HG03060 (cell line): ENCODE data around the gene RAD23A.
"Not testable (repeated sequence)": the region's sequence is repeated elsewhere in the genome, so short reads cannot be mapped to it uniquely, and the experiment has no call there.

ENCODE experiments used
- ATAC-seq: cut with Tn5 transposase; IDR thresholded peaks from one replicate; pipeline ENCODE4 v1.9.1; 2021; ENCODE audit warnings: low read depth, moderate number of reproducible peaks; ENCODE audit not compliant: unreplicated experiment

Gene RAD23A

DNA sequence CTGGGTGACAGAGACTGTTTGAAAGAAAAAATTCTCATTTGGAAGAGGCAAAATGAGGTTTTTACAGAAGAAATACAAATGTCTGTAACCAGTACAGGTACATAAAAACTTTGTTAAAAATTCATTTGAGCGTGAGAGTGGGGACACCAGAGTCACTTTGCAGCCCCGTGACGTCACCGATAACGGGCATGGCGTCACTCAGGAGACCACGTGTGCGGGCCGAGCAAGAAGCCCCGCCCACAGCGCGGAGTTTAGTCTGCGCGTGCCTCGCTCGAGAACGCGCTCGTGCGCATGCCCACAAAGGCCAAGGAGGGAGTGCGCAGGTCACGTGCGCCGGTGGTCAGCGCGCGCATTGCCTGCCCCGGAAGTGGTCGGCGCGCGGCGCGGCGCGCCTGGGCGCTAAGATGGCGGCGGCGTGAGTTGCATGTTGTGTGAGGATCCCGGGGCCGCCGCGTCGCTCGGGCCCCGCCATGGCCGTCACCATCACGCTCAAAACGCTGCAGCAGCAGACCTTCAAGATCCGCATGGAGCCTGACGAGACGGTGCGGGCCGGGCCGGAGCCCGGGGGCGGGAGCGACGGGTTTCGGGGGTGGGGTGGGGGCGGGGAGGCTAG is at the start of gene RAD23A:
TSS of gene RAD23A (plus strand) at position 384 of the 613 bp plus-strand sequence. CDS start at position 471, 87 bp downstream.
- ATAC-seq: peak; percentile 80

DNA sequence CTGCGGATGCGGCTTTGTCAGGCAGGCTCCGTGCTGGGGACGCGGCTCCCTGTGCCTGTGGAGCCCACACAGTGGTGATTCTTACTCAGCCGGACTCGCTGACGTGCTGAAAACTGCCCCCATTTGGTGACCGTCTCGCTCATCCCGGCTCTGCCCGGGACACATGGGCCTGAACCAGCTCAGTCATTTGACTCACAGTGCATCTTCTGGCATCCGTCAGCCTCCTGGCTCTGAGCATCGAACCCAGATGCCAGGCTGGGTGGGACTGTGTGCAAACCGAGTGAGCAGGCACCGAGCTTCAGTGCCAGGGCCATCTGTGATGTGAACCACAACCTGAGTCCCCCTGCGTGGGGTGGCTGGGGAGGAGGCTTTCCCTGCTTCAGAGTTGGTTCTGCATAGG is 49.2 kb upstream of the RAD23A start:
- no peak for ATAC-seq

DNA sequence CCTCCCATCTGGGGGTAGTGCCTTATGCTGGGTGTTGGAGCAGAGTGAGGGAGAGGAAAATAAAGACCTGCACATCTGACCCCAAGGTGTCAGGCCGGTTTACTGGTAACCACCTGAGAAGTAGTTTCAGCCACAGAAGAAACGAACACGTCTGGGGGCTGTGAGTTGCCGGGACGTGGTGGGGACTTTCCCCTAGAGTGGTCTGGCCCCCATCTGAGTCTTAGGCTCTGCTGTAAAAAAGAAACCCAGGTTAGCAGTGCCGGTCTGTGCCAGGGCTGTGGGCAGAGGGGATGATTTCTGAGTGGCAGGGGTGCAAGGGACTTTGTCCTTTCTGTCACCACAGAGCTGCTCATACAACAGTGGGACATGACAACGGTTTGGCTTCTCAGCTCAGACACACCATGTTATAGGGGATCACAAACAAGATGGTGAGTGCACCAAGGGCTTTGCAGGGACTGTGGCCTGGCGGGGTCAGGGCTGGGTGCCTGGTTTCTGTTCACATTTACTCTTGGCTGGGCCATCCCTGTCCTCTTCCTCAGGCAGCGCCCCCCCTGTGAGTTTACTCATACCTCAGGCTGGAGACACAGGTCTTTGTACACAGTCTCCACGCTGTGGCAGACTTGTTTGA is 45.7 kb upstream of the RAD23A start:
- ATAC-seq: no peak

DNA sequence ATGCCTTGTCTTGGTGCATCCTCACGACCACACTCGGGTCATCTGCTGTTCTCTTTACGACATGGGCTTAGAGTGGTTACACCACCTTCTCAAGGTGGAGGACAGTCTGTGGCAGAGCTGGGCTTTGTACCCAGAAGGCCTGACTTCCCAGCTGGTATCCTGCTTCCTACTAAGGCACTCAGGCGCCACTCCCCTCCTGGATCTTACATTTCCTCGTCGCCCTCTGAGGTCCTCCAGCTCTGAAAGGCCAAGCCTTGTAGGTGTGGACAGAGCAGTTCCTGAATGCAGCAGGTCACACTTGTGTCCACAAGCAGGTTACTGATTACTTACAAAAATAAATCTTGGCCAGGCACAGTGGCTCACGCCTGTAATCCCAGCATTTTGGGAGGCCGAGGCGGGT is 38.5 kb upstream of the RAD23A start:
- no peak for ATAC-seq

DNA sequence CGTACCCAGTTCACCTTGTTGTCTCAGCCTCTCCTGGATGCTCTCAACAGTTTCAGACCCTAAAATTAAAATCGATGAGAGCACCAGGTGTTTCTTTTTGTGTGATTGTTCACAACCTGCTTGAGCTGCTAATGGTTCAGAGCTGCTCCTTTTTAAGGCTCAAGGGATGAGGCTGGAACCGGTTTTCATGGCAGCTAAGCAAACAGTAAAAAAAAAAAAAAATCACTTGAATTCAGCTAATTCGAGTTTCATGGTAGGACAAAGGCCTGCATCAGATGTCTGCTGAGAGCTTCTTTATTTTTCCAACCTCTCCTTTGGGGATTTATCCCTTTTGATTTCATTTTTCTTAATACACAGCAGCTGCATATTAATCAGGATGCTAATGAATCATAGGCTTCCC is 33.1 kb upstream of the RAD23A start:
- ATAC-seq: no peak

DNA sequence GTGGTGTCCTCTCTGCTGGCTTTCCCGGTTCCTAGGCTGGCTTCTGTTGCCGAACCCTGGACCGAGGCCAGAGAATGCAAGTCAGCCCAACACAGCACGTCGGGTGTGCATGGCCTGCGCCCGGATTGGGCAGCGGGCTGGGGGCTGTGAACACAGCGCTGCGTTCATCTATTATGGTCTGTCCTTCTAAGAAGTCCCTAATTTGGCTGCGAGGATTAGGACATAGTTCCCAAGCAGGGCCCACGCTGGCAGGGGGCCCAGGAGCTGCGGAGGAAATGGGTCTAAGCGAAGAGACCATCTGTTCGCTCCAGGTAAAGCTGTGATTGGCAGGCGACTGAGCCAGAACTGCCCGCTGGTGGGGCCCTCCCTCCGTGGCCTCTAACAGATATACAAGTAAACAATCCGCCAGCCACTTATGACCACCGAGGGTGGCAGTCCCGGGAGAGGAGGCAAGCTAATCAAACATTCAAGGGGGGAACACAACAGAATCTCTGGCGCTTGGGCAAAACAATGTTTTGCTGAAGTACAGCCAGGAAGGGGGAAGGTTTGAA is 32.6 kb upstream of the RAD23A start:
- ATAC-seq: no peak

DNA sequence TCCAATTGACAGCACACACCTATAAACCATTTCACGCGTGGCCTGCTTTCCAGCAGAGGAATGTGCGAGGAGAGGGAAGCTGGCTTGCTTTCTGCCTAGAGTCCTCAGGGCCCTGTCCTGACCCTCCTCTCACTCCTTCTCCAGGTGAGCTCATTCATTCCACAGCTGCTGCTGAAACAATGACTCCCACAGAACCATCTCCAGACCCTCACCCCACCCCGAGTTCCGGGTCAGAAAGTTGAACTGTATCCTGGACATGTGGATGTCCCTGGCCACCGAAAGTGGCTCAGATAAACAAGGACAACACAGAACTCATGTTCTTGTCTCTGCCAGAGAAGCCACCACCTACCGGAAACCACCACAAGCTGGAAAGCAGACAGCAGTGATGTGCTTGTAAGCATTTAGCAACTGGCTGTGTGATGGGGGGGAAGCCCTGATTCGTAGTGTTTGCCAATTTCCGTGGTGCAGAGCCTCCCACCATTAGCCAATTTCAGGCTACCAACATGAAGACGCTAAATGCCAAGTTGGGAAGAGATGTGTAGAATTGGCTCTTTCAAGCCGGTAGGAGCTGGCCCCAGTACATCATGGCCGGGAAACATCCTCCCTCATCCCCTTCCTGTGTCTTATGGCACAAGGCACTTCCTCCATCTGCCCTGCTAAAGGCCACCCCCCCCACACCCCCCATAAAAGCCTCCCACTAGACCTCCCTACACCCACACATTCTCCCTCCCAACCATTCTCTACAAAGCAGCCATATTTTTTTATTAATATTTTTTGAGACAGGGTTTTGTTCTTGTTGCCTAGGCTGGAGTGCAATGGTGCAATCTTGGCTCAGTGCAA is 31.6 kb upstream of the RAD23A start:
- no peak for ATAC-seq

DNA sequence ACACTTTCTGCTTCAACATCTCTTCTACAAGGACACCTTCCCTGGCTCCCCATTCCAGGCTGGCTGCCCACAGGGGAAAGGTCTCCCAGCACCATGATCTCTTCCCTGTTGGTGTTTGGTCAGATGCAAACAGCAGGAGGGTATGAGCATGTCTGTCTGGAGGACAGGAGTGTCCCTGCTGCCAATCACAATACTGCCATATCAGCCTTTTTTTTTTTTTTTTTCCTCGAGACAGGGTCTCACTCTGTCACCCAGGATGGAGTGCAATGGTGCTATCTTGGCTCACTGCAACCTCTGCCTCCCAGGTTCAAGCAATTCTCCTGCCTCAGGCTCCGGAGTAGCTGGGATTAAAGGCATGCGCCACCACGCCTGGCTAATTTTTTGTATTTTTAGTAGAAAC is 29.8 kb upstream of the RAD23A start:
- ATAC-seq: not testable (repeated sequence)

DNA sequence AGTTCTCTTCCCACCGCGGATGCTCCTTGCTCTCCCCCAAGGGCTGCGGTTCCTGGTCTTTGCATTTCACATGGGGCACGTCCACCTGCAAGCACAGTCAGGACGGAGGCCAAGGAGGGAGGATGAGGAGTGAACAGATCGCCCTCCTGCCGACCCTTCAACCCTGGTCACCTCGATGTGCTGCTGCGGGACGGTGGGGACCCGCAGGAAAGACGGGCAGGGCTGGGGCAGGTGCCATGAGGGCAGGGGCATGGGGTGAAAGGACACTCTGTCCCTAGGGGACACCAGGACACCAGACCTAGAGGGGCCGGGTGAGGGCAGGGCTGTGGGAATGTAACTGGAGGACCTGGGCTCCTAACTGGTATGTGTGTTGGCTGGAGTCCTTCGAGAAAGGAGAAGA is 27.4 kb upstream of the RAD23A start:
- no peak for ATAC-seq

DNA sequence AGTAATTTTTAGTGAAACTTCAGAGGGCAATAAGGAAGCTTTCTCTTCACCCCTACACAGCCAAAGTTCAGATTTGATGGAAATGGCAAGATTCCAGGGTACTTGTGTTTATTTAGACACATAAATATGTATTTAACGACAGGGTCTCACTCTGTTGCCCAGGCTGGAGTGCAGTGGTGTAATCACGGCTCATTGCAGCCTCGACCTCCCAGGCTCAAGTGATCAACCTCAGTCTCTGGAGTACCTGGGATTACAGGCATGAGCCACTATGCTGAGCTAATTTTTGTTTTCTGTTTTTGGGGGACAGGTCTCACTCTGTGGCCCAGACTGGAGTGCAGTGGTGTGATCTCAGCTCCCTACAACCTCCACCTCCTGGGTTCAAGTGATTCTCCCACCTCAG is 24.6 kb upstream of the RAD23A start:
- no peak for ATAC-seq

DNA sequence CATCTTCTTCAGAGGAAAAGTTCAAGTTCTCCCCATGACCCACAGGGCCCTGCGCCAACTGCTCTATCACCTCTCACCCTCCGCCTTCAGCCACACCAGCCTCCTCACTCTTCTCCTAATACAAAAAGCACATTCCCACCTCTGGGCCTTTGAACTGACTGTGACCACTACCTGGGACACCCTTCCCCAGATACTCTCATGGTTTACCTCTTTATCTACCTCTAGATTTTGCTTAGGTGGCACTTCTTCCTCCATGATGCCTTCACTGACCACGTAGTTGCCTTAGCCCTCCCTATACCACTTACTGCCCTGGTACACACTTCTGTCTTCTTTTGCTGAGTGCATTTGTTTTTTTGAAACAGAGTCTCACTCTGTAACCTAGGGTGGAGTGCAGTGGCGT is 22.7 kb upstream of the RAD23A start:
- no peak for ATAC-seq

DNA sequence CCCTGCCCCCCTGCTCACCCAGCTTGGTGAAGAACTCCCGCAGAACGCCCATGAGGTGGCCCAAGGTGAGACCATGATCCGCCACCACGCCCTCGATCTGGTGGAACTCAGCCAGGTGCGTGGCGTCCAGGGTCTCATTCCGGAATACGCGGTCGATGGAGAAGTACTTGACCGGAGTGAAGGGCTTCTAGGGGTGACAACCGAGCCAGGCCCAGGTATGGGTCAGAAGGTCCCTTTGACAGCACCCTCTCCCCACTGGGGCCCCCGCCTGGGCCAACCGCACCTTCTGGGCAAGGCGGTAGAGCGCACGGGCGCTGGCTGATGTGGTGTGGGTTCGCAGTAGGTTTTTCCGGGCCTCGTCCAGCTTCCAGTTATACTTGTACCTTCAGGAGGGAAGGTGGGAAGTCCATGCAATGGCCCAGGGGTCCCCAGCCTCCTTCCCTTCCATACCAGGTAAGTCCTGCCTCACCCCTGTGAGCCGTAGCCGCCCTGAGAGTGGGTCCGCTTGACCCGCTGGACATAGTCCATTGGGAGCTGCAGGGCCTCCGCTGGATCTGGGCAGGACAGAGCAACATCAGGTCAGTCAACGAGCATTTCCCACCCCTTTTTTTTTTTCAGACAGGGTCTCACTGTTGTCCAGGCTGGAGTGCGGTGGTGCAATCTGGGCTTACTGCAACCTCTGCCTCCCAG is 20.9 kb upstream of the RAD23A start:
- no peak for ATAC-seq

DNA sequence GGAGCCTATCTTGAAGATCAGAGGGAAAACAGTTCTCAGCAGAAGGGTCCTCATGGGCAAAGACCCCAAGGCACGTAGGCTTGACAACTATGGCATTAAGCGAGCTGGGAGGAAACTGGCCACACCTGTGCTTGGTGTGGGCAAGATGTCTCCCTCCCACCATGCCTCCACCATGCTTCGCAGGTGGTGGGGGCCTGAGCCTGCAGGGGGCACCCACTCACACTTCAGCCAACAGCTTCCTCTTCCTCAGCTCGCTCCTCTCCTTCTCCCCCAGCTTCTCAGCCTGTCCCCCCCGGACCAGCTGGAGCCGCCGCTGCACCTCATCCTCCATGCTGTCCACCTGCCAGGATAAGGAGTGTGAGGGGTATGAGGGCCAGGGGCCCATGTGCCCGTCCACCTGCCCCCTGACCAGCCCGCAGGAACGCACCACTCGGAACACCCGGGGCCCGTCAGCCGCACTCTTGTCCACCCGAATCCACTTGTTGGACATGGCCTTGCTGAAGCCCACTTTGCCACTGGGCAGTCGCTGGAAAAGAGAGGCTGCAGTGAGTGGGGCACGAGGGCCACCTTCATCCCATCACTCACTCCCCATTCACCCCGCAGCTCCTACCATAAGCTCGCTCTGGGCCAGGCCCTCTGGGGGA is 15.5 kb upstream of the RAD23A start:
- ATAC-seq: no peak

DNA sequence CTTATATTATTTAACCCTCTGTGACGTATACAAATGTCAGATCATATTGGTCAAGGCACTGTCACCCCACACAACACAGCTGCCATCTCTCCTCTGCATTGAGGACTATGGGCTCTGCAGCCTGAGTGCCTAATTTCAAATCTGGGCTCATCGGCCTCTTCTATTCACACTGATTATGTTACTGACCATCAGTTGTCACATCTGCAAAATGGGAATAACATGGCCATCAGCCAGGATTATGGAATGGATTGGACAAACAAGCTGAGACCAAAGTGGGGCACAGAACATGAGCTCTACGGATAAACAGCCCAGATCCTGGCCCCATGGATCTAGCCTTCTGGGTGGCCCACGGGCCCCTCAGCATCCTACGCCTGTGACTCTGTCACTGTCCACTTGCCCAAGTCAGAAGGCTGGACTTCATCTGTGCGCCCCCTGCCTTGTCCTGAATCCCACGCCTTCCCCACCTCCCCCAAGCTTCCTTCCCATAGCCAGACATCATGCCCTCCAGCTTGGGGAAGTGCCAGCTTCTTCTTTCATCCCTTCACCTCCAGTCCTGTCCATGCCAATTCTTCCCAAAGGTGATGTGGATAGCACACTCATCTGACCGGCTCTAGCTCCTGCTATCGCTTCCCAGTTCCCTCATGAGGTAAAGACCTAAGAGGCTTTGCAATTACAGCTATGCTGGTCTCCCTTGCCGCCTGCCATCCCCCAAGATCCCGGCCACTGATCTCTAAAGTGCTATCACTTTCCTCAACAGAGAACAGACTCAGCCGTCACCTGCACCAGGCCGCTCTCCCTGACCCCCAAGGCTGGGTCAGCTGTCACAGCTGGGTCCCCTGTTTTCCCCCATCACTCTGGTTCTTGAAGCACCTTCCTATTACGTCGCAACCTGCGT is 13.0 kb upstream of the RAD23A start:
- no peak for ATAC-seq

DNA sequence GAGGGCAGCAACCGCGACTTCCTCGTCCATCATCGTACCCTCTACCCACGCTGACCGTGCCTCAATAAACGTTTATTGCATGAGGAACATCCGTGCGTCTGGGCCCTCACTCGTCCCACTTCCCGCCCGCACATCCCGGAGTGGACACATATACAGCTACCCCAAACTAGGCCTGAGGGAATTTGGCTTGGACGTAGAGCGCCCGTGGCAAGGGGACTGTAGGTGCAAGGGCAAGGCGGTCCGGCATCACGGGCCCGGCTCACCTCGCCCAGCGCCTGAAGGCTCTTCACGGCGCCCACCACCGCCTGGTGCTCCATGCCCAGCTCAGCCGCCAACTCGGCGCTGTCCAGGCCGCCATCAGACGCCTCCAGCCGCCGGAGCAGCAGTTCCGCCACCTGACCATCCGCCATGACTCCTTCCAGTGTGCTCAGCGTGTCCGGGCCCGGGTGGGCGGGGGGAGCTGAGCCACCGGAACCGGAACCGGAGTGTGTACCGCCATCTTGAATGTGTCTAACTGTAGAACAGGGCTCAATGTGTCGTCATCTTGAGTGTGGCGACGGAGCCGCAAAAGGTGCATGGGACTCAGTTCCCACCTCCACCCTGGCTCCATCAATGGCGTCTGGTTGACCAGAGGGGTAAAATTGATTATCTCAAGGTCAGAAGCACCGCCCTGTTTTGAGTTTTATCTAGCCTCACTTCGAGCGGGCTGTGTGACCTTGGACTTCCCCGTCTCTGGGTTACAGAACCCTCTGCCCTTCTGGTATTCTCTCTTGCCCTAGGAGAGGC is 12.2 kb upstream of the RAD23A start, which contains the start of gene FARSA:
TSS of gene FARSA (minus strand) at position 425 of the 786 bp plus-strand sequence. CDS start at position 410, 15 bp downstream.
- no peak for ATAC-seq

DNA sequence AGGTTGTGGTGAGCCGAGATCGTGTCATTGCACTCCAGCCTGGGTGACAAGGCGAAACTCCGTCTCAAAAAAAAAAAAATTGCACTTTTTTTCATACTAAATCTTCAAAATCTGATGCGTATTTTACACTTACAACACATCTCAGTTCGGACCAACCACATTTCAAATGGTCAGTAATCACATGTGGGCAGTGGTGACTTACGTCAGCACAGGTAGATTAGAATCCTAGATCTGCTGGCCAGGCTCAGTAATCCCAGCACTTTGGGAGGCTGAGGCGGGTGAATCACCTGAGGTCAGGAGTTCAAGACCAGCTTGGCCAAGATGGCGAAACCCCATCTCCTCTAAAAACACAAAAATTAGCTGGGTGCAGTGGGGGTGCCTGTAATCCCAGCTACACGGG is 10.6 kb upstream of the RAD23A start:
- ATAC-seq: no peak

DNA sequence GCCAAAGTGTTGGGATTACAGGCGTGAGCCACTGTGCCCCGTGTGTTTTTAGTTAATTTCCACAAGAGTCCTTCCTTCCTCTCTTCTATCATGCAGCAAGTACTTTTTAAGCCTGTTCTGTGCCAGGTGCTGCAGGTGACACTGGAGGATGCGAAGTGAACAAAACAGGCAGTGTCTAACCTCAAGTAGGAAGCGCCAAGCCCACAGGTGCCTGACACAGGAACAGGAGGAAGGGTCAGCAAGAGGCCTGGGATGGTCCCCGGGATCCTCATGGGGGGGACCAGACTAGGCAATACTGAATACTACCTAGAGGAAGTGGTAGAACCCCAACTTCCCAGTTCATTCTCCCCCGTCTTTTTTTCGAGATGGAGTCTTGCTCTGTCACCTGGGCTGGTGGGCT is 9.1 kb upstream of the RAD23A start:
- no peak for ATAC-seq

DNA sequence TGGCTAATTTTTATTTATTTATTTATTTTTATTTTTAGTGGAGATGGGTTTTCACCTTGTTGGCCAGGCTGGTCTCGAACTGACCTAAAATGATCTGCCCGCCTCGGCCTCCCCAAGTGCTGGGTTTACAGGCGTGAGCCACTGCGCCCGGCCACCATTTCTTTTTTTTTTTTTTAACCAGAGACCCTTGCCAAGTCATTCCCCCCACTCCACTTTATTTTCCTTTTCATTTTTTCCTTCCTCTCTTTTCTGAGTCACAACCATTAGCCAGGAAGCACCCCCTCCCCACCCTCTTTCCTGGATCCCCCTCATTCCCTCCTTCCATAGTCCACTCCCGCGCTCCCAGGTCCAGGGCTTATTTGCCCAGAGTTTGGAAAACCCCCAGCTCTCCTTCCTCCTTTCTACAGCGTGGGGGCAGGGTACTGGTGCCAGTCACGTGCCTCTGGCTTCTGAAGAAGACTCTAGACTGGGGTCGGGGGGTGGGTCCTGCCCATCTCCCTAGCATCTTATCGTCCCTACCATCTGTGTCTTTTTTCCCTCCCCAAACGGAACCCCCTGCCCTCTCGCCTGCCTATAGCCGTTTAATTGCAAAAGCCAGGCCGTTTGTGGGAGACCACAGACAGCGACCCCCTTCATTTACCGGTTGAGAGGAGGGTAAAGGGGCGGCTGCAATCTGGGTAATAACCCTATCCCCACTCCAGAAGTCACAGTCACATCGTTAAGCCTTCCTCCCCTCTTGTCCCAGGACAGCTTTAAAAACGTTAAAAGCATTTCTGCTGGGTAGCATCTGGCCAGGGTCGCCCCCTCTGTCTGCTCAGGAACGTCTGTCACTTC is 8.4 kb upstream of the RAD23A start:
- ATAC-seq: no peak
